Subcutaneous adipose tissue (tissue), 4 donors: ENCODE measurements around the gene ABCD2. TPM values are rescaled to one million over a fixed set of nuclear protein-coding genes. Genes with fewer than 3 reads are reported as not detected.

ENCODE experiments used
- CTCF ChIP-seq: fragments of 450-650 bp; IDR thresholded peaks from one replicate; pipeline ENCODE4 v1.5.1; 2016; ENCODE audit warnings: low read depth, mild to moderate bottlenecking, control low read depth, antibody characterized with exemption, moderate library complexity
- total RNA-seq, 4 donors: library from RNA; depleted of rRNA; stranded (reverse); fragments of >200 nt; gene quantifications; one replicate each; pipeline ENCODE4 v1.1.0, GENCODE V29; 2016

The ABCD2 gene
- total RNA-seq, 4 donors from 2014 or later, result 14.1 to 48.0 (median 31.9) TPM

- TF ChIP-seq CTCF, result no peak
Observed at GRCh38 chr12:39632670-39633069, 13.1 kb upstream of the ABCD2 start.

- no peak for TF ChIP-seq CTCF
Observed at GRCh38 chr12:39628836-39629235, 9.2 kb upstream of the ABCD2 start.

GRCh38 chr12:39627914-39628313 lies 8.3 kb upstream of the ABCD2 start:
- no peak for TF ChIP-seq CTCF

- TF ChIP-seq CTCF, result no peak
Observed at GRCh38 chr12:39626033-39626814, 6.6 kb upstream of the ABCD2 start.

- no peak for TF ChIP-seq CTCF
Observed at GRCh38 chr12:39623919-39624318, 4.3 kb upstream of the ABCD2 start.

GRCh38 chr12:39622306-39622705 lies 2.7 kb upstream of the ABCD2 start:
- TF ChIP-seq CTCF, result no peak

GRCh38 chr12:39621670-39622069 lies 2.1 kb upstream of the ABCD2 start:
- TF ChIP-seq CTCF, result no peak
